GM18870 (cell line): Measurements from ENCODE around the gene LRRC17.
"Not testable (repeated sequence)": the region's sequence is repeated elsewhere in the genome, so short reads cannot be mapped to it uniquely, and the experiment has no call there.

Experiments used
- ATAC-seq: cut with Tn5 transposase; IDR thresholded peaks from one replicate; pipeline ENCODE4 v1.9.1; 2021; ENCODE audit warnings: moderate library complexity; ENCODE audit not compliant: unreplicated experiment

LRRC17 gene

GRCh38 chr7:102938679-102939078 lies 25.9 kb downstream of the LRRC17 start:
- ATAC-seq: no peak

- ATAC-seq: no peak
Measured at GRCh38 chr7:102942181-102942866, 29.5 kb downstream of the LRRC17 start.

GRCh38 chr7:102942868-102943267 lies 30.1 kb downstream of the LRRC17 start:
- no peak for ATAC-seq

GRCh38 chr7:102943423-102944169 lies 30.8 kb downstream of the LRRC17 start:
- ATAC-seq: no peak

GRCh38 chr7:102944241-102944640 lies 31.4 kb downstream of the LRRC17 start:
- no peak for ATAC-seq

- ATAC-seq: no peak
Measured at GRCh38 chr7:102951839-102952238, 39.0 kb downstream of the LRRC17 start.

- ATAC-seq: no peak
Measured at GRCh38 chr7:102953406-102953805, 40.6 kb downstream of the LRRC17 start.

GRCh38 chr7:102954359-102954758 lies 41.6 kb downstream of the LRRC17 start:
- ATAC-seq: not testable (repeated sequence)

- ATAC-seq: not testable (repeated sequence)
Measured at GRCh38 chr7:102958004-102958403, 45.2 kb downstream of the LRRC17 start.

- not testable (repeated sequence) for ATAC-seq
Measured at GRCh38 chr7:102961993-102962392, 49.2 kb downstream of the LRRC17 start.

GRCh38 chr7:102966465-102966864 lies 53.7 kb downstream of the LRRC17 start:
- ATAC-seq: no peak

GRCh38 chr7:102967798-102968197 lies 55.0 kb downstream of the LRRC17 start:
- ATAC-seq: no peak

GRCh38 chr7:102973096-102973802 lies 60.4 kb downstream of the LRRC17 start:
- no peak for ATAC-seq

GRCh38 chr7:102974366-102975236 lies 61.8 kb downstream of the LRRC17 start:
- no peak for ATAC-seq

GRCh38 chr7:102975854-102976253 lies 63.1 kb downstream of the LRRC17 start:
- ATAC-seq: no peak

GRCh38 chr7:102976493-102976892 lies 63.7 kb downstream of the LRRC17 start:
- ATAC-seq: no peak

- ATAC-seq: not testable (repeated sequence)
Measured at GRCh38 chr7:102977586-102977985, 64.8 kb downstream of the LRRC17 start.

- no peak for ATAC-seq
Measured at GRCh38 chr7:102978284-102978683, 65.5 kb downstream of the LRRC17 start.

GRCh38 chr7:102979670-102980069 lies 66.9 kb downstream of the LRRC17 start:
- ATAC-seq: no peak

GRCh38 chr7:102981451-102981850 lies 68.7 kb downstream of the LRRC17 start:
- no peak for ATAC-seq

- no peak for ATAC-seq
Measured at GRCh38 chr7:102982235-102982634, 69.4 kb downstream of the LRRC17 start.
